ENCODE data around the gene SMIM8. TPM values are rescaled to one million over a fixed set of nuclear protein-coding genes. Genes with fewer than 3 reads are reported as not detected.

SMIM8 gene
- total RNA-seq, 1 experiment from 2014 or later, result 3.2 TPM

- TF ChIP-seq CTCF (IDR thresholded peaks at IDR 0.05; ENCODE audit: unreplicated experiment), result no peak
- Mint-ChIP-seq H3K27ac (ENCODE audit: low read depth, unreplicated experiment) (no peak overlapping the region), H3K36me3 (ENCODE audit: insufficient read depth, unreplicated experiment) (no peaks in the 10 kb centered on the region), H3K27me3 (ENCODE audit: insufficient read depth, unreplicated experiment) (no peaks in the 10 kb centered on the region), H3K4me3 (ENCODE audit: unreplicated experiment) (no peak overlapping the region), H3K9me3 (ENCODE audit: unreplicated experiment) (no peaks in the 10 kb centered on the region), H3K4me1 (ENCODE audit: insufficient read depth, unreplicated experiment) (no peaks in the 10 kb centered on the region)
- no TSS peak for BruUV-seq (replicated peaks)
- no peak for DNase-seq (ENCODE audit: unreplicated experiment)
- ChIA-PET CTCF (interaction anchor here (0.6 to 1.0 kb wide), 4 partner anchors 12 to 237 kb away, joined by 3 to 4 read pairs (median 3); no protein-coding TSS in a partner anchor), POLR2A (no interaction called here)
- intact Hi-C loops (cut with micrococcal nuclease), result no loop called here
These were observed 54.3 kb downstream of the SMIM8 start for GRCh38 chr6:87376643-87377042.

GRCh38 chr6:87378947-87379346, 56.6 kb downstream of the SMIM8 start:
- Mint-ChIP-seq H3K27ac (ENCODE audit: low read depth, unreplicated experiment) (no peak overlapping the region), H3K4me3 (ENCODE audit: unreplicated experiment) (no peak overlapping the region), H3K36me3 (ENCODE audit: insufficient read depth, unreplicated experiment) (no peaks in the 10 kb centered on the region), H3K27me3 (ENCODE audit: insufficient read depth, unreplicated experiment) (no peaks in the 10 kb centered on the region), H3K9me3 (ENCODE audit: unreplicated experiment) (no peaks in the 10 kb centered on the region), H3K4me1 (ENCODE audit: insufficient read depth, unreplicated experiment) (no peaks in the 10 kb centered on the region)
- no TSS peak for BruUV-seq (replicated peaks)
- ChIA-PET CTCF (interaction anchor here (0.6 to 1.2 kb wide), 9 partner anchors 10 to 1271 kb away, joined by 3 to 5 read pairs (median 3); partner anchors contain the start of gene C6orf163), POLR2A (no interaction called here)
- intact Hi-C loops (cut with micrococcal nuclease), result no loop called here
- no peak for DNase-seq (ENCODE audit: unreplicated experiment)
- no peak for TF ChIP-seq CTCF (IDR thresholded peaks at IDR 0.05; ENCODE audit: unreplicated experiment)

GRCh38 chr6:87382861-87383260, 60.5 kb downstream of the SMIM8 start:
- no peaks in the 10 kb centered on the region for H3K9me3 Mint-ChIP-seq (ENCODE audit: unreplicated experiment)
- H3K36me3 Mint-ChIP-seq (ENCODE audit: insufficient read depth, unreplicated experiment), result no peaks in the 10 kb centered on the region
- no peaks in the 10 kb centered on the region for H3K27me3 Mint-ChIP-seq (ENCODE audit: insufficient read depth, unreplicated experiment)
- no peak overlapping the region for H3K4me3 Mint-ChIP-seq (ENCODE audit: unreplicated experiment)
- intact Hi-C loops (cut with micrococcal nuclease), result no loop called here
- no peaks in the 10 kb centered on the region for H3K4me1 Mint-ChIP-seq (ENCODE audit: insufficient read depth, unreplicated experiment)
- DNase-seq (ENCODE audit: unreplicated experiment), result no peak
- no peak overlapping the region for H3K27ac Mint-ChIP-seq (ENCODE audit: low read depth, unreplicated experiment)
- no TSS peak for BruUV-seq (replicated peaks)
- TF ChIP-seq CTCF (IDR thresholded peaks at IDR 0.05; ENCODE audit: unreplicated experiment), result no peak
- ChIA-PET POLR2A (interaction anchor here (0.6 kb wide), 1 partner anchor 509 kb away, joined by 3 read pairs; no protein-coding TSS in a partner anchor), CTCF (interaction anchor here (0.7 to 1.0 kb wide), 4 partner anchors 12 to 244 kb away, joined by 3 to 4 read pairs (median 3); no protein-coding TSS in a partner anchor)

- POLR2A ChIA-PET, result no interaction called here
- no peak for TF ChIP-seq CTCF (IDR thresholded peaks at IDR 0.05; ENCODE audit: unreplicated experiment)
- Mint-ChIP-seq H3K36me3 (ENCODE audit: insufficient read depth, unreplicated experiment) (no peaks in the 10 kb centered on the region), H3K4me1 (ENCODE audit: insufficient read depth, unreplicated experiment) (no peaks in the 10 kb centered on the region), H3K27me3 (ENCODE audit: insufficient read depth, unreplicated experiment) (no peaks in the 10 kb centered on the region), H3K27ac (ENCODE audit: low read depth, unreplicated experiment) (no peak overlapping the region), H3K9me3 (ENCODE audit: unreplicated experiment) (no peaks in the 10 kb centered on the region), H3K4me3 (ENCODE audit: unreplicated experiment) (no peak overlapping the region)
- intact Hi-C loops (cut with micrococcal nuclease), result no loop called here
- DNase-seq (ENCODE audit: unreplicated experiment), result no peak
- CTCF ChIA-PET, result no interaction called here
- no TSS peak for BruUV-seq (replicated peaks)
These were observed 61.6 kb downstream of the SMIM8 start for GRCh38 chr6:87384038-87384437.

Data from MCF 10A (cell line).